K562 (cell line): ENCODE results near the gene ERICH6. TPM values are rescaled to one million over a fixed set of nuclear protein-coding genes. Genes with fewer than 3 reads are reported as not detected.

ENCODE experiments used
- ASH1L ChIP-seq: fragments of 450-650 bp; IDR thresholded peaks from 2 replicates; pipeline ENCODE4 v1.6.1; 2018; ENCODE audit warnings: borderline replicate concordance, mild to moderate bottlenecking, low read depth; ENCODE audit not compliant: partially characterized antibody
- ELK3 ChIP-seq: fragments of 450-650 bp; formaldehyde crosslinking; IDR thresholded peaks from 2 replicates; pipeline ENCODE4 v1.4.0; 2020; ENCODE audit warnings: mild to moderate bottlenecking
- EZH2 ChIP-seq: IDR thresholded peaks from 2 replicates; pipeline ENCODE4 v1.6.1; 2012; ENCODE audit warnings: low read depth, mild to moderate bottlenecking, inconsistent platforms, low read length, borderline replicate concordance
- HIVEP1 ChIP-seq: fragments of 250-450 bp; sonication (Bioruptor Pico); IDR thresholded peaks from 2 replicates; pipeline ENCODE4 v1.4.0; 2020; ENCODE audit warnings: mild to moderate bottlenecking
- HNRNPLL ChIP-seq: fragments of 200-400 bp; formaldehyde crosslinking; IDR thresholded peaks from 2 replicates; pipeline ENCODE4 v1.6.1; 2017; ENCODE audit warnings: low read length, low read depth, mild to moderate bottlenecking; ENCODE audit not compliant: poor library complexity, severe bottlenecking
- KAT2B ChIP-seq: IDR thresholded peaks from one replicate; pipeline ENCODE4 v1.6.1; 2012; ENCODE audit warnings: low read depth, mild to moderate bottlenecking, control low read depth, inconsistent platforms, low read length, moderate library complexity
- MEF2D ChIP-seq: conservative IDR thresholded peaks from 2 replicates; pipeline ENCODE4 v1.6.1; 2016; ENCODE audit warnings: low read depth, missing genetic modification characterization, missing compliant biosample characterization
- MTF1 ChIP-seq: fragments of 250-450 bp; sonication (Bioruptor Pico); IDR thresholded peaks from 2 replicates; pipeline ENCODE4 v1.9.0; 2021; ENCODE audit warnings: moderate library complexity, mild to moderate bottlenecking, inconsistent platforms, borderline replicate concordance
- NELFE ChIP-seq: IDR thresholded peaks from 2 replicates; pipeline ENCODE4 v1.6.1; 2011; ENCODE audit warnings: mild to moderate bottlenecking; ENCODE audit not compliant: insufficient read depth, insufficient read length
- NR2C2 ChIP-seq, 2 experiments: fragments of 200-800 bp in 1 of 2; sonication (Bioruptor generic) in 1 of 2; sonication (generic) in 1 of 2; formaldehyde crosslinking in 1 of 2; IDR thresholded peaks; 2 replicates each; pipeline versions ENCODE4 v1.6.1 to v1.8.0; 2016 to 2022; ENCODE audit warnings: mild to moderate bottlenecking in 1 of 2, missing compliant biosample characterization in 1 of 2, missing genetic modification characterization in 1 of 2, missing genetic modification reagents in 1 of 2
- POLR2A ChIP-seq: fragments of 450-650 bp; conservative IDR thresholded peaks from 2 replicates; pipeline ENCODE4 v1.6.1; 2016
- SRSF3 ChIP-seq: fragments of 200-400 bp; formaldehyde crosslinking; IDR thresholded peaks from 2 replicates; pipeline ENCODE4 v1.6.1; 2016; ENCODE audit warnings: mild to moderate bottlenecking, low read length, moderate library complexity; ENCODE audit not compliant: insufficient read depth
- ZFP30 ChIP-seq: fragments of 250-450 bp; sonication (Bioruptor Pico); IDR thresholded peaks from 2 replicates; pipeline ENCODE4 v1.8.0; 2022; ENCODE audit warnings: moderate library complexity, mild to moderate bottlenecking, inconsistent platforms, borderline replicate concordance
- ZNF507 ChIP-seq: conservative IDR thresholded peaks from 2 replicates; pipeline ENCODE4 v1.6.1; 2017; ENCODE audit warnings: missing genetic modification characterization, missing compliant biosample characterization
- polyA plus RNA-seq, 8 experiments: library from polyadenylated mRNA; depleted of rRNA in 4 of 8; stranded (reverse) in 5 of 8; unstranded in 3 of 8; fragments of >200 nt; fragmentation: Nextera tagmentation in 2 of 8; fragmentation: Illumina TruSeq in 1 of 8; extraction: Ambion mirVana in 2 of 8; extraction: Trizol in 1 of 8; gene quantifications; 2 replicates each; pipeline versions ENCODE4 v1.2.1 to v1.2.3, GENCODE V29; 2011 to 2014; ENCODE audit warnings: inconsistent platforms in 1 of 8, missing spikeins in 1 of 8
- total RNA-seq, 7 experiments: library from RNA; depleted of rRNA in 6 of 7; stranded (reverse); fragments of >200 nt in 6 of 7; fragmentation: Illumina TruSeq in 2 of 7; extraction: Trizol in 2 of 7; gene quantifications; 2 replicates each; pipeline versions ENCODE4 v1.2.1 to v1.2.3, GENCODE V29; 2011 to 2021; ENCODE audit warnings: low replicate concordance in 1 of 7
- TF ChIP-seq, protein P1 (sequence below): fragments of 450-650 bp; IDR thresholded peaks from 2 replicates; pipeline ENCODE4 v1.6.1; 2016; ENCODE audit warnings: mild to moderate bottlenecking, moderate library complexity

Gene ERICH6
- total and polyA plus RNA-seq, 9 of the 15 experiments (the other 6 are each of a cell fraction or from before 2014, with no cell fraction given) = not detected

DNA sequence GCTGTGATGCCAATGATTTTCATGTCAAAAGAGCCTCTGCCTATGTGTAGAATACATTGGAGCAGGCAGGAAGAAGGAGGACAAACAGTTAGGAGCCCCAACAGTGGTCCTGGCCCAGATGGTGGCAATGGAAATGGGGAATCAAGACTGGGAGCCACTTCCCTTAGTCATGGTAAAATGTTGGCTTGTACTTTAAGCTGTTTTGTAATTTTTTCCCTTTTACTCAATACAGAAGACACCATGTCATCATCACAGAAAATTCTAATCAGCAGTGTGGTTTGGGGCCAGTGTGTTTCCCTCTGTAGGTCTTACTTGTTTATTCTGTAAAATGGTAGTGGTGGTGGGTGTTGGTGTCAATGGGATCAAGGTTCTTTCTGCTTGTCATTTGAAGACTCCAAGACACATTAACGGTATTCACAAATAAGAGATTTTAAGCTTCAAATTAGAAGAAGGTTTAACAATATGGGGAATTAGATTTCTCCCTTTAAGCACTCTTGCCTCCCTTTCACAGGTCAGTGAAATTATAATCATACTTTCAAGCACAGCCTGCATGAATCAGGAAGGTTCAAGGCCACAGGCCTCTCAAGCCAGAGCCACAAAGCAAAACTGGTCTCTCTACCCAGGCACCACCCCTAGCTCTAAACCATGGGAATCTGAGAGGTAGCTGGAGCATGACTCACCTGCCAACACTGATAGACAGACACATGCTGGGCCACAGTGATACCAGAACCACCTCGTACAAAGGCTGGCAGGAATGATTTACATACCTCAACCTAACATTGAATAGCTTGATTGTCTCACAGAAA lies 34.4 kb upstream of the ERICH6 start (continued):
- TF ChIP-seq NELFE = no peak
- no peak for TF ChIP-seq MTF1 (CRISPR knock-in tag)
- TF ChIP-seq POLR2A = no peak
- TF ChIP-seq NR2C2 (CRISPR knock-in tag; IDR thresholded peaks at IDR 0.05) = no peak
- TF ChIP-seq NR2C2 (tag; IDR thresholded peaks at IDR 0.05) = no peak
- TF ChIP-seq SRSF3 = no peak
- TF ChIP-seq ZFP30 (CRISPR knock-in tag) = no peak
- TF ChIP-seq, protein P1, sequence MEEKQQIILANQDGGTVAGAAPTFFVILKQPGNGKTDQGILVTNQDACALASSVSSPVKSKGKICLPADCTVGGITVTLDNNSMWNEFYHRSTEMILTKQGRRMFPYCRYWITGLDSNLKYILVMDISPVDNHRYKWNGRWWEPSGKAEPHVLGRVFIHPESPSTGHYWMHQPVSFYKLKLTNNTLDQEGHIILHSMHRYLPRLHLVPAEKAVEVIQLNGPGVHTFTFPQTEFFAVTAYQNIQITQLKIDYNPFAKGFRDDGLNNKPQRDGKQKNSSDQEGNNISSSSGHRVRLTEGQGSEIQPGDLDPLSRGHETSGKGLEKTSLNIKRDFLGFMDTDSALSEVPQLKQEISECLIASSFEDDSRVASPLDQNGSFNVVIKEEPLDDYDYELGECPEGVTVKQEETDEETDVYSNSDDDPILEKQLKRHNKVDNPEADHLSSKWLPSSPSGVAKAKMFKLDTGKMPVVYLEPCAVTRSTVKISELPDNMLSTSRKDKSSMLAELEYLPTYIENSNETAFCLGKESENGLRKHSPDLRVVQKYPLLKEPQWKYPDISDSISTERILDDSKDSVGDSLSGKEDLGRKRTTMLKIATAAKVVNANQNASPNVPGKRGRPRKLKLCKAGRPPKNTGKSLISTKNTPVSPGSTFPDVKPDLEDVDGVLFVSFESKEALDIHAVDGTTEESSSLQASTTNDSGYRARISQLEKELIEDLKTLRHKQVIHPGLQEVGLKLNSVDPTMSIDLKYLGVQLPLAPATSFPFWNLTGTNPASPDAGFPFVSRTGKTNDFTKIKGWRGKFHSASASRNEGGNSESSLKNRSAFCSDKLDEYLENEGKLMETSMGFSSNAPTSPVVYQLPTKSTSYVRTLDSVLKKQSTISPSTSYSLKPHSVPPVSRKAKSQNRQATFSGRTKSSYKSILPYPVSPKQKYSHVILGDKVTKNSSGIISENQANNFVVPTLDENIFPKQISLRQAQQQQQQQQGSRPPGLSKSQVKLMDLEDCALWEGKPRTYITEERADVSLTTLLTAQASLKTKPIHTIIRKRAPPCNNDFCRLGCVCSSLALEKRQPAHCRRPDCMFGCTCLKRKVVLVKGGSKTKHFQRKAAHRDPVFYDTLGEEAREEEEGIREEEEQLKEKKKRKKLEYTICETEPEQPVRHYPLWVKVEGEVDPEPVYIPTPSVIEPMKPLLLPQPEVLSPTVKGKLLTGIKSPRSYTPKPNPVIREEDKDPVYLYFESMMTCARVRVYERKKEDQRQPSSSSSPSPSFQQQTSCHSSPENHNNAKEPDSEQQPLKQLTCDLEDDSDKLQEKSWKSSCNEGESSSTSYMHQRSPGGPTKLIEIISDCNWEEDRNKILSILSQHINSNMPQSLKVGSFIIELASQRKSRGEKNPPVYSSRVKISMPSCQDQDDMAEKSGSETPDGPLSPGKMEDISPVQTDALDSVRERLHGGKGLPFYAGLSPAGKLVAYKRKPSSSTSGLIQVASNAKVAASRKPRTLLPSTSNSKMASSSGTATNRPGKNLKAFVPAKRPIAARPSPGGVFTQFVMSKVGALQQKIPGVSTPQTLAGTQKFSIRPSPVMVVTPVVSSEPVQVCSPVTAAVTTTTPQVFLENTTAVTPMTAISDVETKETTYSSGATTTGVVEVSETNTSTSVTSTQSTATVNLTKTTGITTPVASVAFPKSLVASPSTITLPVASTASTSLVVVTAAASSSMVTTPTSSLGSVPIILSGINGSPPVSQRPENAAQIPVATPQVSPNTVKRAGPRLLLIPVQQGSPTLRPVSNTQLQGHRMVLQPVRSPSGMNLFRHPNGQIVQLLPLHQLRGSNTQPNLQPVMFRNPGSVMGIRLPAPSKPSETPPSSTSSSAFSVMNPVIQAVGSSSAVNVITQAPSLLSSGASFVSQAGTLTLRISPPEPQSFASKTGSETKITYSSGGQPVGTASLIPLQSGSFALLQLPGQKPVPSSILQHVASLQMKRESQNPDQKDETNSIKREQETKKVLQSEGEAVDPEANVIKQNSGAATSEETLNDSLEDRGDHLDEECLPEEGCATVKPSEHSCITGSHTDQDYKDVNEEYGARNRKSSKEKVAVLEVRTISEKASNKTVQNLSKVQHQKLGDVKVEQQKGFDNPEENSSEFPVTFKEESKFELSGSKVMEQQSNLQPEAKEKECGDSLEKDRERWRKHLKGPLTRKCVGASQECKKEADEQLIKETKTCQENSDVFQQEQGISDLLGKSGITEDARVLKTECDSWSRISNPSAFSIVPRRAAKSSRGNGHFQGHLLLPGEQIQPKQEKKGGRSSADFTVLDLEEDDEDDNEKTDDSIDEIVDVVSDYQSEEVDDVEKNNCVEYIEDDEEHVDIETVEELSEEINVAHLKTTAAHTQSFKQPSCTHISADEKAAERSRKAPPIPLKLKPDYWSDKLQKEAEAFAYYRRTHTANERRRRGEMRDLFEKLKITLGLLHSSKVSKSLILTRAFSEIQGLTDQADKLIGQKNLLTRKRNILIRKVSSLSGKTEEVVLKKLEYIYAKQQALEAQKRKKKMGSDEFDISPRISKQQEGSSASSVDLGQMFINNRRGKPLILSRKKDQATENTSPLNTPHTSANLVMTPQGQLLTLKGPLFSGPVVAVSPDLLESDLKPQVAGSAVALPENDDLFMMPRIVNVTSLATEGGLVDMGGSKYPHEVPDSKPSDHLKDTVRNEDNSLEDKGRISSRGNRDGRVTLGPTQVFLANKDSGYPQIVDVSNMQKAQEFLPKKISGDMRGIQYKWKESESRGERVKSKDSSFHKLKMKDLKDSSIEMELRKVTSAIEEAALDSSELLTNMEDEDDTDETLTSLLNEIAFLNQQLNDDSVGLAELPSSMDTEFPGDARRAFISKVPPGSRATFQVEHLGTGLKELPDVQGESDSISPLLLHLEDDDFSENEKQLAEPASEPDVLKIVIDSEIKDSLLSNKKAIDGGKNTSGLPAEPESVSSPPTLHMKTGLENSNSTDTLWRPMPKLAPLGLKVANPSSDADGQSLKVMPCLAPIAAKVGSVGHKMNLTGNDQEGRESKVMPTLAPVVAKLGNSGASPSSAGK = 0 out of 2 replicates have a peak, but pooled peaks have one; percentile 45
- no peak for TF ChIP-seq KAT2B
- TF ChIP-seq MEF2D (tag) = no peak
- TF ChIP-seq HIVEP1 (CRISPR knock-in tag) = no peak
- TF ChIP-seq EZH2 = no peak
- TF ChIP-seq ZNF507 (tag) = no peak
- TF ChIP-seq HNRNPLL = no peak
- no peak for TF ChIP-seq ASH1L
- no peak for TF ChIP-seq ELK3 (CRISPR knock-in tag)
